ENCODE results near the gene GCKR. TPM values are rescaled to one million over a fixed set of nuclear protein-coding genes. Genes with fewer than 3 reads are reported as not detected.
A peak's percentile ranks its signal among the peaks of the same experiment; 100 is the strongest.

The GCKR gene
- total and polyA plus RNA-seq, 8 donors: 0.37 to 1.8 (median 1.3) TPM; not detected in 1

GRCh38 chr2:27502142-27502541, 5.5 kb downstream of the GCKR start:
- no peak overlapping the region for H3K4me3 ChIP-seq
- no peaks in the 10 kb centered on the region for H3K36me3 ChIP-seq
- peaks cover 0 to 26% of the 10 kb centered on the region in 2 donors for H3K27me3 ChIP-seq
- no peak for TF ChIP-seq CTCF (IDR thresholded peaks at IDR 0.05)
- intact Hi-C loops (cut with DNase I): no loop called here
- ATAC-seq (no peak), DNase-seq (peak in 1 of 4 donors; percentile 16)
- no peak overlapping the region for H3K27ac ChIP-seq
- H3K4me1 ChIP-seq: no peaks in the 10 kb centered on the region
- no peaks in the 10 kb centered on the region for H3K9me3 ChIP-seq

GRCh38 chr2:27506587-27506986, 9.9 kb downstream of the GCKR start:
- intact Hi-C loops (cut with DNase I): no loop called here
- H3K4me1 ChIP-seq: no peaks in the 10 kb centered on the region
- H3K27ac ChIP-seq: no peak overlapping the region
- H3K9me3 ChIP-seq: no peaks in the 10 kb centered on the region
- ATAC-seq (no peak), DNase-seq (no peak)
- no peaks in the 10 kb centered on the region for H3K36me3 ChIP-seq
- no peaks in the 10 kb centered on the region for H3K27me3 ChIP-seq
- no peak for TF ChIP-seq CTCF (IDR thresholded peaks at IDR 0.05)
- no peak overlapping the region for H3K4me3 ChIP-seq

GRCh38 chr2:27507293-27507692, 10.7 kb downstream of the GCKR start:
- intact Hi-C loops (cut with DNase I): no loop called here
- no peaks in the 10 kb centered on the region for H3K4me1 ChIP-seq
- DNase-seq: no peak
- no peaks in the 10 kb centered on the region for H3K27me3 ChIP-seq
- H3K4me3 ChIP-seq: no peak overlapping the region
- H3K27ac ChIP-seq: no peak overlapping the region
- TF ChIP-seq CTCF (IDR thresholded peaks at IDR 0.05): no peak
- ATAC-seq: no peak
- no peaks in the 10 kb centered on the region for H3K36me3 ChIP-seq
- H3K9me3 ChIP-seq: no peaks in the 10 kb centered on the region

- Histone ChIP-seq H3K36me3 (no peaks in the 10 kb centered on the region), H3K4me3 (no peak overlapping the region), H3K4me1 (no peaks in the 10 kb centered on the region), H3K9me3 (no peaks in the 10 kb centered on the region), H3K27me3 (no peaks in the 10 kb centered on the region), H3K27ac (no peak overlapping the region)
- DNase-seq (peak in 1 of 4 donors; percentile 63), ATAC-seq (peak; percentile 73)
- no peak for TF ChIP-seq CTCF (IDR thresholded peaks at IDR 0.05)
- intact Hi-C loops (cut with DNase I): no loop called here
Measured at GRCh38 chr2:27509326-27509725, 12.7 kb downstream of the GCKR start.

GRCh38 chr2:27518113-27518781, 21.6 kb downstream of the GCKR start:
- H3K36me3 ChIP-seq: no peaks in the 10 kb centered on the region

More at GRCh38 chr2:27518113-27518781, 21.6 kb downstream of the GCKR start:
- Histone ChIP-seq H3K4me1 (no peaks in the 10 kb centered on the region), H3K27ac (no peak overlapping the region), H3K9me3 (no peaks in the 10 kb centered on the region), H3K27me3 (peaks cover 0 to 14% of the 10 kb centered on the region in 2 donors), H3K4me3 (no peak overlapping the region)
- DNase-seq (no peak), ATAC-seq (no peak)
- no peak for TF ChIP-seq CTCF (IDR thresholded peaks at IDR 0.05)
- intact Hi-C loops (cut with DNase I): no loop called here

Data from left lung (tissue), 10 donors.